Ovary (tissue), 9 donors: ENCODE measurements around the gene GBF1. TPM values are rescaled to one million over a fixed set of nuclear protein-coding genes. Genes with fewer than 3 reads are reported as not detected.

Experiments used
- DNase-seq, 5 donors: peaks; one replicate each; pipeline ENCODE4 v3.0.0-alpha.2; 2019 to 2020
- H3K27ac ChIP-seq, 2 donors: fragments of 200-600 bp; one replicate each; pipeline versions ENCODE4 v1.5.1 to v1.8.0; 2019 to 2022
- H3K27me3 ChIP-seq: fragments of 200-600 bp; one replicate; pipeline ENCODE4 v1.8.0; 2022
- H3K36me3 ChIP-seq: fragments of 200-600 bp; sonication (generic); one replicate; pipeline ENCODE4 v1.5.1; 2019
- H3K4me1 ChIP-seq: one replicate; pipeline ENCODE4 v1.8.1; 2013; ENCODE audit warnings: mild to moderate bottlenecking, moderate library complexity; ENCODE audit not compliant: insufficient read depth
- H3K4me3 ChIP-seq: fragments of 200-600 bp; sonication (generic); one replicate; pipeline ENCODE4 v1.5.1; 2017
- H3K9me3 ChIP-seq, 2 donors: fragments of 200-600 bp in 1 of 2; sonication (generic) in 1 of 2; one replicate each; pipeline versions ENCODE4 v1.5.1 to v1.8.1; 2013 to 2019; ENCODE audit warnings: mild to moderate bottlenecking in 1 of 2, moderate library complexity in 1 of 2
- CTCF ChIP-seq, 3 donors: fragments of 450-650 bp in 2 of 3; fragments of 200-600 bp in 1 of 3; IDR thresholded peaks; one replicate each; pipeline versions ENCODE4 v1.5.1 to v1.8.0; 2016 to 2022; ENCODE audit warnings: antibody characterized with exemption in 3 of 3, mild to moderate bottlenecking in 1 of 3
- EP300 ChIP-seq: sonication (generic); formaldehyde crosslinking; IDR thresholded peaks from one replicate; pipeline ENCODE4 v1.6.1; 2017; ENCODE audit warnings: antibody characterized with exemption
- POLR2A ChIP-seq: fragments of 450-650 bp; IDR thresholded peaks from one replicate; pipeline ENCODE4 v1.6.1; 2017; ENCODE audit warnings: antibody characterized with exemption, mild to moderate bottlenecking, moderate library complexity
- WGBS, 3 donors: extraction: QIAGEN DNeasy Blood & Tissue Kit in 1 of 3; methylation state at CpG; one replicate each; pipeline versions ENCODE4 v1.1.5 to v1.1.7; 2013 to 2017; 5-methylcytosine and 5-hydroxymethylcytosine counted together
- intact Hi-C, 4 donors: fragments of 100-400 bp; cut with DNase I; formaldehyde crosslinking; loops; one replicate each; pipeline versions ENCODE4 v1.11.0 to v1.15.1; 2022 to 2023
- polyA plus RNA-seq, 2 donors: library from polyadenylated mRNA; stranded (reverse); fragments of 200-250 nt in 1 of 2; fragments of 350-450 nt in 1 of 2; fragmentation: Illumina TruSeq in 1 of 2; extraction: RNeasy Lipid Tissue Mini Kit (QIAGEN cat#74804) in 1 of 2; gene quantifications; one replicate each; pipeline ENCODE4 v1.2.3, GENCODE V29; 2013 to 2014
- total RNA-seq, 7 donors: library from RNA; depleted of rRNA in 2 of 7; stranded (reverse); fragments of >200 nt in 2 of 7; fragmentation: NEBNext Ultra II Directional in 3 of 7; extraction: Animal tissue kit (Norgen Biotek cat#: 25700) in 3 of 7; gene quantifications; one replicate each; pipeline versions ENCODE4 v1.1.0 to v1.2.4, GENCODE V29; 2016 to 2023
- donor health status: DM: no; HTN: no; CAD: no; lungs with moderate emphysema.
- donor health status: DM: no; HTN: no; CAD: no.
- donor health status: Bipolar disorder and iron deficiency.
- donor health status: DM: yes; HTN: yes; CAD: no.
- donor health status: DM: no; HTN: no; CAD: no.
- donor health status: DM: yes; HTN: yes; CAD: no.

Gene GBF1
- total and polyA plus RNA-seq, 9 donors, result 13.2 to 43.2 (median 34.4) TPM

- H3K27ac ChIP-seq, result no peak overlapping the region
- H3K27me3 ChIP-seq, result no peaks in the 10 kb centered on the region
- no peaks in the 10 kb centered on the region for H3K36me3 ChIP-seq
- peaks cover 7% of the 10 kb centered on the region for H3K4me1 ChIP-seq
- intact Hi-C loops, result no loop called here
- TF ChIP-seq CTCF (IDR thresholded peaks at IDR 0.05) (no peak), EP300 (no peak), POLR2A (no peak)
- no peaks in the 10 kb centered on the region for H3K9me3 ChIP-seq
- 81 to 89% (median 85%) methylated on average over 5 of the region's 5 CpGs for WGBS, 3 donors
- DNase-seq, result no peak
- no peak overlapping the region for H3K4me3 ChIP-seq
Observed at GRCh38 chr10:102222797-102223196, 22.5 kb upstream of the GBF1 start.

- no peak for TF ChIP-seq CTCF (IDR thresholded peaks at IDR 0.05)
- TF ChIP-seq EP300, result no peak
- TF ChIP-seq POLR2A, result no peak
- Histone ChIP-seq H3K27ac (peak within 1 kb of the TSS in 1 of 2 donors; percentile 46), H3K27me3 (no peaks in the 10 kb centered on the region), H3K4me1 (peaks cover 14% of the 10 kb centered on the region), H3K9me3 (no peaks in the 10 kb centered on the region), H3K4me3 (peak within 1 kb of the TSS; percentile 26), H3K36me3 (no peaks in the 10 kb centered on the region)
- WGBS, 3 donors, result 2 to 4% (median 2%) methylated on average over 30 to 47 of the region's 47 CpGs
- intact Hi-C loops, result no loop called here
- peak; percentile 88 to 94 (median 90) for DNase-seq
Observed at GRCh38 chr10:102225646-102226541, 19.4 kb upstream of the GBF1 start, which contains the start of gene ELOVL3. Gene ELOVL3, plus strand, starts transcription at chr10:102226299. Its CDS starts 250 bp downstream, at chr10:102226549.

GRCh38 chr10:102226542-102226870, 18.8 kb upstream of the GBF1 start:
- no peaks in the 10 kb centered on the region for H3K9me3 ChIP-seq
- WGBS, 3 donors, result 34 to 55% (median 42%) methylated on average over 8 of the region's 8 CpGs
- intact Hi-C loops, result no loop called here
- no peak overlapping the region for H3K4me3 ChIP-seq
- TF ChIP-seq POLR2A, result no peak
- no peak for TF ChIP-seq CTCF (IDR thresholded peaks at IDR 0.05)
- no peak for TF ChIP-seq EP300
- H3K4me1 ChIP-seq, result peaks cover 18% of the 10 kb centered on the region
- no peak for DNase-seq
- H3K27me3 ChIP-seq, result no peaks in the 10 kb centered on the region
- no peak overlapping the region for H3K27ac ChIP-seq
- no peaks in the 10 kb centered on the region for H3K36me3 ChIP-seq

- Histone ChIP-seq H3K9me3 (no peaks in the 10 kb centered on the region), H3K4me3 (no peak overlapping the region), H3K27ac (no peak overlapping the region), H3K27me3 (no peaks in the 10 kb centered on the region), H3K4me1 (peaks cover 18% of the 10 kb centered on the region), H3K36me3 (no peaks in the 10 kb centered on the region)
- TF ChIP-seq CTCF (IDR thresholded peaks at IDR 0.05) (no peak), EP300 (no peak), POLR2A (no peak)
- no peak for DNase-seq
- 76 to 80% (median 78%) methylated on average over 8 of the region's 8 CpGs for WGBS, 3 donors
- intact Hi-C loops, result no loop called here
Observed at GRCh38 chr10:102227050-102227449, 18.3 kb upstream of the GBF1 start.
